ENCODE results near the gene HLA-DPB1. TPM values are rescaled to one million over a fixed set of nuclear protein-coding genes. Genes with fewer than 3 reads are reported as not detected.

Gene HLA-DPB1
- total RNA-seq, 1 donor from 2014 or later: 10.3 TPM

DNA sequence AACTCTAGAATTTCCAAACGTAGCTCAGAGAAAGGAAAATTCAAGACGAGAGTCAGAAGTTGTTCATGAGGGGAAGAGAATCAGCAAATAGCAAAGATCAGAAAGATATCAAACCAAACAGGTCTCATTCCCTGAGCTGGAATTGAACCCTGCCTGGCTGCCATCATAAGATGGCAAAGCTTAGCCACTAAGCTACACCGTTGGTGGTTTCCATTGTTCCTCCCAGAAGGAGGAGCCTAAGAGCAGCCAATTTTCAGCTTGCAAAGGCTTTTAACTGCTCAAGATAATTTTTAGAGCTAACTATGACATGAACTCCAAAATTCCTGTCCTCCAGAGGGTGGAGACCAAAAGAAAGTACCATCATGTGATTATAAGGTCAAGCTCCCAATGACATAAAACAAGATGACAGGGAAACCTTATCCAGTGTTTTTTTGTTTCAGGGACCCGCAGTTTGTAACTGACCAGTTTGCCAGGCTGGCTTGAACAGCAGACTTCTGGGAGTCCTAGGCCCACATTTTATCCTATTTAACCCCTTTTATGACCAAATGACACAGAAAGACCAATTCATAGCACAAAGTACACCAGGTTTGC is 60.6 kb downstream of the HLA-DPB1 start:
- no peak for DNase-seq (ENCODE audit: low read depth, low spot score)

Other genes with a start within 250 kb of the HLA-DPB1 start
- 35.9 and 45.6 TPM in 2 replicates for gene TAP2, start 237.3 kb upstream of the HLA-DPB1 start, total RNA-seq
- gene PSMB8, start 231.9 kb upstream of the HLA-DPB1 start, total RNA-seq: 83.1 and 93.6 TPM in 2 replicates
- gene TAP1, start 222.3 kb upstream of the HLA-DPB1 start, total RNA-seq: 43.2 and 70.8 TPM in 2 replicates
- 28.0 and 53.5 TPM in 2 replicates for gene PSMB9, start 221.8 kb upstream of the HLA-DPB1 start, total RNA-seq
- 0.07 TPM in 1 of 2 replicates, not detected in the other for gene HLA-DMB, start 135.0 kb upstream of the HLA-DPB1 start, total RNA-seq
- gene HLA-DMA, start 122.9 kb upstream of the HLA-DPB1 start, total RNA-seq: 0.26 and 0.46 TPM in 2 replicates
- 52.1 and 77.0 TPM in 2 replicates for gene BRD2, start 107.4 kb upstream of the HLA-DPB1 start, total RNA-seq
- not detected in 2 replicates for gene HLA-DOA, start 66.4 kb upstream of the HLA-DPB1 start, total RNA-seq
- 1.4 TPM in 1 of 2 replicates, not detected in the other for gene HLA-DPA1, start 2.3 kb upstream of the HLA-DPB1 start, total RNA-seq
- 0.07 and 0.11 TPM in 2 replicates for gene COL11A2, start 116.5 kb downstream of the HLA-DPB1 start, total RNA-seq
- gene RXRB, start 124.7 kb downstream of the HLA-DPB1 start, total RNA-seq: 22.4 and 23.6 TPM in 2 replicates
- gene SLC39A7, start 124.9 kb downstream of the HLA-DPB1 start, total RNA-seq: 107 and 131 TPM in 2 replicates
- gene HSD17B8, start 128.7 kb downstream of the HLA-DPB1 start, total RNA-seq: 3.5 and 8.6 TPM in 2 replicates
- 23.0 and 27.5 TPM in 2 replicates for gene RING1, start 132.5 kb downstream of the HLA-DPB1 start, total RNA-seq
- gene VPS52, start 195.9 kb downstream of the HLA-DPB1 start, total RNA-seq: 32.1 and 33.0 TPM in 2 replicates
- gene RPS18, start 196.1 kb downstream of the HLA-DPB1 start, total RNA-seq: 2,993 and 4,478 TPM in 2 replicates
- gene B3GALT4, start 201.1 kb downstream of the HLA-DPB1 start, total RNA-seq: 2.8 and 4.7 TPM in 2 replicates
- 90.2 and 94.7 TPM in 2 replicates for gene WDR46, start 213.2 kb downstream of the HLA-DPB1 start, total RNA-seq
- 51.2 and 53.3 TPM in 2 replicates for gene PFDN6, start 213.6 kb downstream of the HLA-DPB1 start, total RNA-seq
- 39.4 and 42.5 TPM in 2 replicates for gene RGL2, start 223.0 kb downstream of the HLA-DPB1 start, total RNA-seq
- gene TAPBP, start 238.1 kb downstream of the HLA-DPB1 start, total RNA-seq: 48.7 and 71.1 TPM in 2 replicates
- gene ZBTB22, start 241.8 kb downstream of the HLA-DPB1 start, total RNA-seq: 14.3 and 16.4 TPM in 2 replicates
- 48.6 and 49.9 TPM in 2 replicates for gene DAXX, start 247.0 kb downstream of the HLA-DPB1 start, total RNA-seq